H1 (cell line): ENCODE results near the gene BCL2. TPM values are rescaled to one million over a fixed set of nuclear protein-coding genes. Genes with fewer than 3 reads are reported as not detected.

Experiments
- CTCF ChIA-PET: fragments of 300-600 bp; sonication (Branson Sonifier 250); formaldehyde crosslinking; loops from one replicate; lab custom pipeline; 2021; ENCODE audit not compliant: partially characterized antibody; lab: Charles Lee
- POLR2A ChIA-PET: fragments of 300-600 bp; sonication (Branson Sonifier 250); formaldehyde crosslinking; loops from one replicate; lab custom pipeline; 2021; ENCODE audit warnings: inconsistent platforms; ENCODE audit not compliant: partially characterized antibody; lab: Charles Lee
- DNase-seq, 2 experiments: peaks; one replicate each; pipeline versions ENCODE4 v3.0.0 to v3.0.0-alpha.2; 2010 to 2022; ENCODE audit warnings: low spot score in 2 of 2, low read depth in 1 of 2, mixed read lengths in 1 of 2
- FAIRE-seq: peaks from 2 replicates; lab custom pipeline; 2011; peaks lifted over from hg19 to GRCh38; lab: Jason Lieb, UNC
- H2AFZ ChIP-seq: 2 replicates; pipeline ENCODE4 v1.8.1; 2012; ENCODE audit warnings: low read length, inconsistent platforms
- H2AK5ac ChIP-seq: 2 replicates; pipeline ENCODE4 v1.6.1; 2013; ENCODE audit warnings: low read depth, low read length
- H2BK120ac ChIP-seq: replicated peaks from 2 replicates; pipeline ENCODE3; 2013; ENCODE audit warnings: low read depth, low read length, inconsistent platforms
- H2BK12ac ChIP-seq: 2 replicates; pipeline ENCODE4 v1.6.1; 2013; ENCODE audit warnings: low read depth, low read length
- H2BK15ac ChIP-seq: 2 replicates; pipeline ENCODE4 v1.6.1; 2013; ENCODE audit warnings: low read length
- H2BK20ac ChIP-seq: 2 replicates; pipeline ENCODE4 v1.6.1; 2013; ENCODE audit warnings: low read length
- H2BK5ac ChIP-seq: 2 replicates; pipeline ENCODE4 v1.6.1; 2013; ENCODE audit warnings: low read depth, low read length
- H3K14ac ChIP-seq: 2 replicates; pipeline ENCODE4 v1.6.1; 2013; ENCODE audit warnings: inconsistent platforms; ENCODE audit not compliant: insufficient read length
- H3K18ac ChIP-seq: 2 replicates; pipeline ENCODE4 v1.6.1; 2013; ENCODE audit warnings: low read length; ENCODE audit errors: extremely low read depth
- H3K23ac ChIP-seq: 2 replicates; pipeline ENCODE4 v1.6.1; 2013; ENCODE audit warnings: inconsistent platforms; ENCODE audit not compliant: insufficient read length
- H3K23me2 ChIP-seq: 2 replicates; pipeline ENCODE4 v1.6.1; 2013; ENCODE audit warnings: low read depth, low read length
- H3K27ac ChIP-seq: 2 replicates; pipeline ENCODE4 v1.6.1; 2011; ENCODE audit warnings: low read depth, low read length, inconsistent platforms
- H3K27me3 ChIP-seq, 4 experiments: replicated peaks in 1 of 4; 1 replicate in 1 of 4; 2 replicates in 3 of 4; pipeline versions ENCODE4 v1.6.1 to v1.8.1; 2011 to 2013; ENCODE audit warnings: low read length in 3 of 4, mild to moderate bottlenecking in 3 of 4, inconsistent platforms in 2 of 4, mixed read lengths in 2 of 4, moderate library complexity in 1 of 4; ENCODE audit not compliant: control insufficient read depth in 3 of 4, insufficient read depth in 3 of 4; ENCODE audit errors: extremely low read depth in 1 of 4
- H3K36me3 ChIP-seq, 4 experiments: 2 replicates each; pipeline versions ENCODE4 v1.6.1 to v1.8.1; 2011 to 2013; ENCODE audit warnings: mild to moderate bottlenecking in 4 of 4, low read length in 3 of 4, moderate library complexity in 2 of 4, control low read depth in 1 of 4, inconsistent platforms in 1 of 4; ENCODE audit not compliant: insufficient read depth in 4 of 4, control insufficient read depth in 2 of 4
- H3K4ac ChIP-seq: replicated peaks from 2 replicates; pipeline ENCODE3; 2013; ENCODE audit warnings: low read length, low read depth, mixed read lengths, inconsistent platforms; ENCODE audit not compliant: insufficient read length
- H3K4me1 ChIP-seq, 4 experiments: replicated peaks in 1 of 4; 1 replicate in 1 of 4; 2 replicates in 3 of 4; pipeline versions ENCODE4 v1.6.1 to v1.8.1; 2011 to 2013; ENCODE audit warnings: low read length in 3 of 4, inconsistent platforms in 2 of 4, mixed read lengths in 1 of 4; ENCODE audit not compliant: insufficient read depth in 4 of 4, control insufficient read depth in 3 of 4
- H3K4me2 ChIP-seq, 2 experiments: 2 replicates each; pipeline versions ENCODE4 v1.6.1 to v1.8.1; 2011 to 2013; ENCODE audit warnings: low read depth in 2 of 2, low read length in 2 of 2, control low read depth in 1 of 2, inconsistent platforms in 1 of 2, mild to moderate bottlenecking in 1 of 2; ENCODE audit not compliant: insufficient read depth in 1 of 2
- H3K4me3 ChIP-seq, 4 experiments: fragments of 200-600, 300-600 bp in 1 of 4; sonication (generic), shearing (Covaris generic), sonication (Bioruptor Twin) in 1 of 4; 2 replicates each; pipeline versions ENCODE4 v1.5.1 to v1.8.1; 2011 to 2016; ENCODE audit warnings: low read length in 4 of 4, low read depth in 3 of 4, control low read depth in 2 of 4, inconsistent platforms in 2 of 4, mild to moderate bottlenecking in 2 of 4, mixed read lengths in 1 of 4, moderate library complexity in 1 of 4; ENCODE audit not compliant: insufficient read depth in 2 of 4; ENCODE audit errors: extremely low read depth in 1 of 4
- H3K56ac ChIP-seq: replicated peaks from 2 replicates; pipeline ENCODE3; 2013; ENCODE audit warnings: low read depth, mild to moderate bottlenecking, mixed read lengths, low read length, inconsistent platforms; ENCODE audit not compliant: insufficient read length
- H3K79me1 ChIP-seq: 2 replicates; pipeline ENCODE4 v1.6.1; 2013; ENCODE audit warnings: low read depth, low read length, control low read depth
- H3K79me2 ChIP-seq, 2 experiments: 2 replicates each; pipeline versions ENCODE4 v1.6.1 to v1.8.1; 2012 to 2013; ENCODE audit warnings: low read length in 2 of 2, mild to moderate bottlenecking in 2 of 2, inconsistent platforms in 1 of 2; ENCODE audit not compliant: insufficient read depth in 2 of 2, control insufficient read depth in 1 of 2
- H3K9ac ChIP-seq, 4 experiments: replicated peaks in 1 of 4; 1 replicate in 1 of 4; 2 replicates in 3 of 4; pipeline versions ENCODE4 v1.6.1 to v1.8.1; 2011 to 2013; ENCODE audit warnings: low read depth in 3 of 4, low read length in 3 of 4, control low read depth in 2 of 4, mild to moderate bottlenecking in 2 of 4, moderate library complexity in 2 of 4, inconsistent platforms in 1 of 4; ENCODE audit errors: extremely low read depth in 1 of 4
- H3K9me3 ChIP-seq, 2 experiments: 2 replicates each; pipeline versions ENCODE4 v1.6.1 to v1.8.1; 2012 to 2013; ENCODE audit warnings: mild to moderate bottlenecking in 2 of 2, moderate library complexity in 2 of 2, control low read depth in 1 of 2, inconsistent platforms in 1 of 2, low read depth in 1 of 2, low read length in 1 of 2, mixed read lengths in 1 of 2; ENCODE audit not compliant: insufficient read depth in 2 of 2
- H4K20me1 ChIP-seq, 2 experiments: replicated peaks in 1 of 2; 2 replicates each; pipeline versions ENCODE3 to v1.8.1; 2011 to 2013; ENCODE audit warnings: inconsistent platforms in 2 of 2, low read length in 2 of 2, mild to moderate bottlenecking in 1 of 2; ENCODE audit not compliant: insufficient read depth in 2 of 2, control insufficient read depth in 1 of 2
- H4K5ac ChIP-seq: 2 replicates; pipeline ENCODE4 v1.6.1; 2013; ENCODE audit warnings: low read length, low read depth, mixed read lengths, inconsistent platforms; ENCODE audit not compliant: insufficient read length
- H4K8ac ChIP-seq: 2 replicates; pipeline ENCODE4 v1.8.0; 2013; ENCODE audit warnings: mild to moderate bottlenecking, moderate library complexity, low read length, inconsistent platforms; ENCODE audit not compliant: insufficient read depth; ENCODE audit errors: extremely low read depth
- H4K91ac ChIP-seq: replicated peaks from 2 replicates; pipeline ENCODE3; 2013; ENCODE audit warnings: low read length, mixed read lengths, inconsistent platforms; ENCODE audit not compliant: insufficient read length
- CEBPB ChIP-seq: IDR thresholded peaks from 2 replicates; pipeline ENCODE4 v1.6.1; 2012; ENCODE audit warnings: low read depth, low read length
- CHD2 ChIP-seq: IDR thresholded peaks from 2 replicates; pipeline ENCODE4 v1.6.1; 2012; ENCODE audit warnings: low read length, improper control_type of control experiment
- CTBP2 ChIP-seq: IDR thresholded peaks from 2 replicates; pipeline ENCODE4 v1.7.0; 2011; ENCODE audit warnings: borderline replicate concordance, mild to moderate bottlenecking, moderate library complexity, mixed read lengths, low read length; ENCODE audit not compliant: insufficient read depth, insufficient read length
- MAFK ChIP-seq: IDR thresholded peaks from 2 replicates; pipeline ENCODE4 v1.6.1; 2012; ENCODE audit warnings: low read depth, mild to moderate bottlenecking, improper control_type of control experiment, low read length
- RAD21 ChIP-seq, 2 experiments: IDR thresholded peaks in 1 of 2; conservative IDR thresholded peaks in 1 of 2; 2 replicates each; pipeline ENCODE4 v1.6.1; 2011; ENCODE audit warnings: low read depth in 2 of 2, low read length in 2 of 2, improper control_type of control experiment in 1 of 2, inconsistent platforms in 1 of 2, mild to moderate bottlenecking in 1 of 2, moderate library complexity in 1 of 2
- SP1 ChIP-seq: IDR thresholded peaks from 2 replicates; pipeline ENCODE4 v1.6.1; 2011; ENCODE audit warnings: low read depth, low read length
- WGBS, 2 experiments: shearing (Covaris generic) in 1 of 2; methylation state at CpG; one replicate each; pipeline versions ENCODE4 v1.1.6 to v1.1.7; 2013 to 2015; ENCODE audit warnings: low lambda C conversion rate in 2 of 2, mixed read lengths in 2 of 2, inconsistent platforms in 1 of 2, low coverage in 1 of 2, missing lambda C conversion rate in 1 of 2; ENCODE audit not compliant: insufficient replicate concordance in 2 of 2, insufficient coverage in 1 of 2, insufficient read length in 1 of 2; ENCODE audit errors: extremely low coverage in 1 of 2, missing lambda C conversion rate in 1 of 2; 5-methylcytosine and 5-hydroxymethylcytosine counted together
- polyA plus RNA-seq, 7 experiments: library from polyadenylated mRNA; depleted of rRNA in 3 of 7; stranded (reverse) in 5 of 7; unstranded in 2 of 7; fragments of >200 nt in 5 of 7; fragments of 200-250 nt in 2 of 7; gene quantifications; 1 replicate in 5 of 7; 2 replicates in 1 of 7; 4 replicates in 1 of 7; pipeline versions ENCODE4 v1.2.1 to v1.2.3, GENCODE V29; 2011 to 2013; ENCODE audit warnings: missing spikeins in 2 of 7, mixed read lengths in 2 of 7
- total RNA-seq: library from RNA; stranded (reverse); fragmentation: NEBNext Ultra II Directional; extraction: Animal tissue kit (Norgen Biotek cat#: 25700); gene quantifications from 2 replicates; pipeline ENCODE4 v1.2.1, GENCODE V29; 2021

The BCL2 gene
- total and polyA plus RNA-seq, 2 of the 8 experiments (the other 6 are each of a cell fraction or from before 2014, with no cell fraction given): 0.59 to 4.5 TPM

DNA sequence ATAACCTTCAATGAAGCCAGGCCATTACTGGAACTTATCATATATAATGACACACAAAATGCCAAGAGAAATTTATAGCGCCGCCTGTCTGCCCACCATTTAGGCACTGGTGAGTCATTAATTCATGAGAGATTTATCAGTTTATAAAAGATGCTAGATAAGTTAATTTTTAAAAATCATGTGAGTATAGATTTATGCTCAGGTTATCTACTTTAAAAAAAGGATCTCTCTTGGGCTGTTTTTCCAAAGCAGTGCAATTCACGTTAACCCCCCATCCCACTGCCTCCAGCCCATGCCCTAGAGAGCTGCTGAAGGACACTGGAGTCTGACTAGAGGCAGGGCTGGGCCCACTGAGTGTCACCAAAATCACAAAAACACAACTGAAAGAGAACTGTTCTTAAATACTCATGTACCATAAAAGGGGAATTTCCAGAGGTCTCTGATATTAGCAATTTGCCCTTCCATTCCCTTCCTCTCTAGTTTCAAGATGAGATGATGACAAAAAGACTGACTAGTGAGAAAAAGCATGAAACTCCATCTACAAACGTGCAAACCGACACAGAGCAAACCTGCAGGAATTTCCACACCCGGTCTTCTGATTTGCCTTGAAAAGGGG is 160.8 kb downstream of the BCL2 start:
- POLR2A ChIA-PET: no interaction called here
- WGBS, 2 experiments: 95% methylated on average over 6 of the region's 6 CpGs; no CpG with 5 or more reads in 1 of the 2 experiments
- Histone ChIP-seq H3K4me3 (no peak overlapping the region), H3K4me2 (no peak overlapping the region), H3K4ac (no peak overlapping the region), H4K20me1 (no peaks in the 10 kb centered on the region), H3K18ac (no peak overlapping the region), H4K91ac (no peak overlapping the region), H4K8ac (no peak overlapping the region), H3K23ac (no peak overlapping the region), H2BK12ac (no peak overlapping the region), H2AFZ (no peak overlapping the region)
- no peak for FAIRE-seq
- TF ChIP-seq MAFK: no peak
- TF ChIP-seq SP1: no peak
- no peak for TF ChIP-seq CEBPB
- TF ChIP-seq CTBP2: no peak
- no peak for TF ChIP-seq RAD21 (IDR thresholded peaks at IDR 0.05 in 1 of 2, conservative IDR thresholded peaks at IDR 0.05 in 1 of 2; ENCODE audit: low read depth in 2 of 2, low read length in 2 of 2)
- TF ChIP-seq CHD2: no peak
- TF ChIP-seq, all 59 proteins: peak for 0
- Histone ChIP-seq H3K14ac (no peak overlapping the region), H2BK20ac (no peak overlapping the region), H3K4me1 (peaks cover 0 to 3% (median 3%) of the 10 kb centered on the region in 4 experiments; a peak in 4 of 7 replicates), H3K56ac (no peak overlapping the region), H4K5ac (no peak overlapping the region), H2BK15ac (no peak overlapping the region), H3K27ac (no peak overlapping the region), H3K36me3 (no peaks in the 10 kb centered on the region), H2AK5ac (no peak overlapping the region), H2BK120ac (no peak overlapping the region), H3K23me2 (no peaks in the 10 kb centered on the region), H3K9me3 (no peaks in the 10 kb centered on the region), H3K27me3 (no peaks in the 10 kb centered on the region; a peak in 1 of 7 replicates), H3K79me2 (no peaks in the 10 kb centered on the region), H3K79me1 (no peaks in the 10 kb centered on the region), H3K9ac (no peak overlapping the region), H2BK5ac (no peak overlapping the region)
- CTCF ChIA-PET: interaction anchor here (0.7 to 1.2 kb wide), 2 partner anchors 28 to 165 kb away, joined by 3 to 4 read pairs; no protein-coding TSS in a partner anchor
- no peak for DNase-seq
